OCI-LY7 (cell line): ENCODE measurements around the gene SPAG5. TPM values are rescaled to one million over a fixed set of nuclear protein-coding genes. Genes with fewer than 3 reads are reported as not detected.

Source experiments
- BruUV-seq: library from RNA; stranded (reverse); fragments of 400-500 nt; replicated peaks from 2 replicates; lab custom pipeline; 2021; lab: Mats Ljungman, UMichigan
- CTCF ChIA-PET: fragments of 300-600 bp; sonication (Branson Sonifier 250); formaldehyde crosslinking; loops from one replicate; lab custom pipeline; 2022; ENCODE audit warnings: antibody characterized with exemption; ENCODE audit not compliant: unreplicated experiment; lab: Charles Lee
- POLR2A ChIA-PET: fragments of 300-600 bp; sonication (Branson Sonifier 250); formaldehyde crosslinking; loops from one replicate; lab custom pipeline; 2022; ENCODE audit warnings: antibody characterized with exemption; lab: Charles Lee
- DNase-seq: peaks from one replicate; pipeline ENCODE4 v3.0.0-alpha.2; 2015; ENCODE audit warnings: low spot score
- H2AFZ ChIP-seq: fragments of 200-600 bp; sonication (generic), shearing (Covaris generic); 2 replicates; pipeline ENCODE4 v1.6.1; 2014; ENCODE audit warnings: mild to moderate bottlenecking, antibody characterized with exemption, low read length, moderate library complexity
- H3K27ac ChIP-seq: fragments of 200-600 bp; sonication (generic); 2 replicates; pipeline ENCODE4 v1.5.1; 2014; ENCODE audit warnings: mixed run types, low read depth, mild to moderate bottlenecking, moderate library complexity, low read length, inconsistent platforms; ENCODE audit not compliant: poor library complexity, severe bottlenecking
- H3K36me3 ChIP-seq: fragments of 200-600 bp; sonication (generic); 2 replicates; pipeline ENCODE4 v1.6.1; 2014; ENCODE audit warnings: mild to moderate bottlenecking, antibody characterized with exemption, low read length, moderate library complexity, mixed read lengths; ENCODE audit not compliant: insufficient read depth
- H3K4me1 ChIP-seq: fragments of 200-600 bp; sonication (generic); 2 replicates; pipeline ENCODE4 v1.5.1; 2014; ENCODE audit warnings: mild to moderate bottlenecking, low read length; ENCODE audit not compliant: insufficient read depth, poor library complexity, severe bottlenecking
- H3K4me2 ChIP-seq: fragments of 200-600 bp; sonication (generic); 2 replicates; pipeline ENCODE4 v1.6.1; 2014; ENCODE audit warnings: mild to moderate bottlenecking, low read length
- H3K4me3 ChIP-seq: fragments of 200-600 bp; sonication (generic); 2 replicates; pipeline ENCODE4 v1.5.1; 2014; ENCODE audit warnings: mild to moderate bottlenecking, low read depth, low read length; ENCODE audit not compliant: poor library complexity, severe bottlenecking
- H3K79me2 ChIP-seq: fragments of 200-600 bp; sonication (generic); 2 replicates; pipeline ENCODE4 v1.6.1; 2016; ENCODE audit warnings: low read depth, mild to moderate bottlenecking, low read length, moderate library complexity, mixed read lengths; ENCODE audit not compliant: insufficient read depth
- H3K9me2 ChIP-seq: fragments of 200-600 bp; sonication (generic); 2 replicates; pipeline ENCODE4 v1.6.1; 2016; ENCODE audit warnings: mild to moderate bottlenecking, low read length, mixed read lengths; ENCODE audit not compliant: insufficient read depth
- H3K9me3 ChIP-seq: fragments of 200-600 bp; sonication (generic); 2 replicates; pipeline ENCODE4 v1.6.1; 2014; ENCODE audit warnings: mild to moderate bottlenecking, mixed run types, low read length, mixed read lengths
- H4K20me1 ChIP-seq: fragments of 200-600 bp; sonication (generic); 2 replicates; pipeline ENCODE4 v1.6.1; 2014; ENCODE audit warnings: mild to moderate bottlenecking, antibody characterized with exemption, low read length, moderate library complexity, mixed read lengths; ENCODE audit not compliant: insufficient read depth
- EZH2phosphoT487 ChIP-seq: fragments of 200-600 bp; sonication (generic); IDR thresholded peaks from 2 replicates; pipeline ENCODE4 v1.6.1; 2018; ENCODE audit warnings: low read depth, borderline replicate concordance, mild to moderate bottlenecking, mixed run types, antibody characterized with exemption, low read length, moderate library complexity, mixed read lengths
- intact Hi-C: fragments of 100-400 bp; cut with micrococcal nuclease; formaldehyde crosslinking; loops from one replicate; pipeline ENCODE4 v1.10.0; 2022; ENCODE audit not compliant: unreplicated experiment
- total RNA-seq, 2 experiments: library from RNA; depleted of rRNA in 1 of 2; stranded (reverse); fragments of >200 nt in 1 of 2; shearing (Covaris generic) in 1 of 2; gene quantifications; 2 replicates each; pipeline ENCODE4 v1.2.3, GENCODE V29; 2014 to 2022
- TF ChIP-seq, protein P1 (sequence below): fragments of 200-600 bp; sonication (generic); conservative IDR thresholded peaks from 2 replicates; pipeline ENCODE4 v1.5.1; 2014; ENCODE audit warnings: mild to moderate bottlenecking, antibody characterized with exemption, low read length, moderate library complexity, mixed read lengths

The SPAG5 gene
- total RNA-seq, 2 experiments from 2014 or later = 152 to 161 TPM

GRCh38 chr17:28555022-28555421, 43.8 kb downstream of the SPAG5 start:
- BruUV-seq = no TSS peak
- Histone ChIP-seq H4K20me1 (no peaks in the 10 kb centered on the region), H3K4me3 (no peak overlapping the region), H3K9me2 (no peaks in the 10 kb centered on the region), H3K79me2 (no peaks in the 10 kb centered on the region), H2AFZ (no peak overlapping the region), H3K4me1 (peaks cover 15% of the 10 kb centered on the region), H3K9me3 (no peaks in the 10 kb centered on the region), H3K27ac (no peak overlapping the region), H3K4me2 (no peak overlapping the region), H3K36me3 (peaks cover 47% of the 10 kb centered on the region; the same call in 1 of the 2 replicates)
- no peak for TF ChIP-seq EZH2phosphoT487
- TF ChIP-seq, protein P1, sequence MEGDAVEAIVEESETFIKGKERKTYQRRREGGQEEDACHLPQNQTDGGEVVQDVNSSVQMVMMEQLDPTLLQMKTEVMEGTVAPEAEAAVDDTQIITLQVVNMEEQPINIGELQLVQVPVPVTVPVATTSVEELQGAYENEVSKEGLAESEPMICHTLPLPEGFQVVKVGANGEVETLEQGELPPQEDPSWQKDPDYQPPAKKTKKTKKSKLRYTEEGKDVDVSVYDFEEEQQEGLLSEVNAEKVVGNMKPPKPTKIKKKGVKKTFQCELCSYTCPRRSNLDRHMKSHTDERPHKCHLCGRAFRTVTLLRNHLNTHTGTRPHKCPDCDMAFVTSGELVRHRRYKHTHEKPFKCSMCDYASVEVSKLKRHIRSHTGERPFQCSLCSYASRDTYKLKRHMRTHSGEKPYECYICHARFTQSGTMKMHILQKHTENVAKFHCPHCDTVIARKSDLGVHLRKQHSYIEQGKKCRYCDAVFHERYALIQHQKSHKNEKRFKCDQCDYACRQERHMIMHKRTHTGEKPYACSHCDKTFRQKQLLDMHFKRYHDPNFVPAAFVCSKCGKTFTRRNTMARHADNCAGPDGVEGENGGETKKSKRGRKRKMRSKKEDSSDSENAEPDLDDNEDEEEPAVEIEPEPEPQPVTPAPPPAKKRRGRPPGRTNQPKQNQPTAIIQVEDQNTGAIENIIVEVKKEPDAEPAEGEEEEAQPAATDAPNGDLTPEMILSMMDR = no peak
- ChIA-PET CTCF (no interaction called here), POLR2A (no interaction called here)
- DNase-seq = no peak
- intact Hi-C loops = no loop called here

DNA sequence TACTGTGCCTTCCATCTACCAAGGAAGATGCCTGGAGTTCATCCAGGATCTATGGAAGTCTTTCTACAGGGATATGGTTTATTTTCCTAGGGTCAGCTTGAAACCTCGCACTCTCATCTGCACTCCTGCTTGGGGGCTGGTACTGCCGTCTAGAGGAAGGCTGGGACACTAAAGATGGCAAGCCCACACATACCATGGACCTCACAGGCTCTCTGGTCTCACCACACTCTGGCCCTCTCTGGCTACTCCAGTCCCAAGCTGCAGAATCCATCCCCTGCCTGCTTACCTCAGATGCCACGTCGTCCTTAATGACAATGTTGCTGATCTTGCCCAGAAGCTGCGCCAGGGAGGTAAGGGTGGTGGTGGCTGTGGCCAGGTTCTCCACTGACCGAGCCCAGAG, 44.3 kb downstream of the SPAG5 start:
- Histone ChIP-seq H3K4me3 (no peak overlapping the region), H3K27ac (no peak overlapping the region), H3K79me2 (no peaks in the 10 kb centered on the region), H3K4me1 (peaks cover 20% of the 10 kb centered on the region), H3K9me2 (no peaks in the 10 kb centered on the region), H3K36me3 (peaks cover 43% of the 10 kb centered on the region; the same call in 1 of the 2 replicates), H3K9me3 (no peaks in the 10 kb centered on the region), H2AFZ (no peak overlapping the region), H3K4me2 (no peak overlapping the region), H4K20me1 (no peaks in the 10 kb centered on the region)
- BruUV-seq = no TSS peak
- intact Hi-C loops = loop anchor here (5.0 kb wide), 1 partner anchor 58 kb away; the partner anchor contains the start of gene RSKR
- ChIA-PET CTCF (no interaction called here), POLR2A (no interaction called here)
- TF ChIP-seq, protein P1 = no peak
- no peak for TF ChIP-seq EZH2phosphoT487
- no peak for DNase-seq

GRCh38 chr17:28553000-28553505, 45.8 kb downstream of the SPAG5 start:
- Histone ChIP-seq H3K9me2 (no peaks in the 10 kb centered on the region), H3K79me2 (no peaks in the 10 kb centered on the region), H3K4me1 (peaks cover 26% of the 10 kb centered on the region), H3K36me3 (peaks cover 37% of the 10 kb centered on the region; the same call in 1 of the 2 replicates), H4K20me1 (no peaks in the 10 kb centered on the region), H2AFZ (no peak overlapping the region), H3K27ac (no peak overlapping the region), H3K4me2 (peak overlapping the region; percentile 72), H3K9me3 (no peaks in the 10 kb centered on the region), H3K4me3 (peak overlapping the region; percentile 73)
- no peak for DNase-seq
- ChIA-PET CTCF (no interaction called here), POLR2A (interaction anchor here (0.6 to 1.0 kb wide), 2 partner anchors 19 to 35 kb away, joined by 3 to 5 read pairs; no protein-coding TSS in a partner anchor)
- TF ChIP-seq EZH2phosphoT487 = no peak
- TF ChIP-seq, protein P1 = no peak
- intact Hi-C loops = loop anchor here (5.0 kb wide), 1 partner anchor 59 kb away; the partner anchor contains the start of gene RSKR
- no TSS peak for BruUV-seq
